Transverse colon (tissue), 4 donors: ENCODE data around the gene GRAMD1B.

Source experiments
- EP300 ChIP-seq: sonication (generic); formaldehyde crosslinking; IDR thresholded peaks from one replicate; pipeline ENCODE4 v1.6.1; 2017; ENCODE audit warnings: antibody characterized with exemption, low read depth
- POLR2A ChIP-seq: fragments of 450-650 bp; IDR thresholded peaks from one replicate; pipeline ENCODE4 v1.6.1; 2016; ENCODE audit warnings: antibody characterized with exemption, mild to moderate bottlenecking, moderate library complexity
- POLR2AphosphoS5 ChIP-seq, 3 donors: sonication (generic); formaldehyde crosslinking; IDR thresholded peaks; one replicate each; pipeline ENCODE4 v1.6.1; 2016; ENCODE audit warnings: antibody characterized with exemption in 3 of 3
- TF ChIP-seq, protein P1 (sequence below), 5 experiments: fragments of 200-600 bp in 3 of 5; fragments of 450-650 bp in 2 of 5; sonication (generic) in 3 of 5; IDR thresholded peaks; 1 replicate in 2 of 5; 2 replicates in 3 of 5; pipeline ENCODE4 v1.5.1; 2016 to 2017; ENCODE audit warnings: antibody characterized with exemption in 5 of 5, inconsistent platforms in 3 of 5, mild to moderate bottlenecking in 2 of 5, moderate library complexity in 1 of 5

DNA sequence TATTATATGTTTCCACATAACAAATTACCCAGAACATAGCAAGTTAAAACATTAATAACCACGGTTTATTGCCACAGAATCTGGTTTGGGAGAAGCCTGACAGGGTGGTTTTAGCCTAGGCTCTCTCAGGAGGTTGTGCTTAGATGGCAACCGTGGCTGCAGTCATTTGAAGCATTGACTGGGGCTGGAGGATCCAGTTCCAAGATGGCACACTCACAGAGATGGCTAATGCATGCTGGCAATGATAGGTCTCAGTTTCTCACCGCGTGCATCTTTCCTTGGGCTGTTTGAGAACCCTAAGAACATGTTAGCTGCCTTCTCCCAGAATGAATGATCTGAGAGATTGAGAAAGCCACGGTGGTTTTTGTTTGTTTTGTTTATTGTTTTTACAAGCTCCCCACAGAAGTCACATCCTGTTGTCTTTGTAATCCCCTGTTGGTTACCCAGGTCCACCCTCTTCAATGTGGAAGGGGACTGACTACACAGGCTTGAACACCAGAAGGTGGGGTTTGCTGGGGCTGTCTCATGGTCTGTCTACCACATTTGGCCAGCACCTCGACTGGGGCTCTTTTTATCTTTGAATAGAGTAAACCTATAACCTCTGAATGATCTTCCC, 36.6 kb upstream of the GRAMD1B start:
- TF ChIP-seq POLR2A (no peak), POLR2AphosphoS5 (IDR thresholded peaks at IDR 0.05) (no peak), EP300 (no peak)
- TF ChIP-seq, protein P1, sequence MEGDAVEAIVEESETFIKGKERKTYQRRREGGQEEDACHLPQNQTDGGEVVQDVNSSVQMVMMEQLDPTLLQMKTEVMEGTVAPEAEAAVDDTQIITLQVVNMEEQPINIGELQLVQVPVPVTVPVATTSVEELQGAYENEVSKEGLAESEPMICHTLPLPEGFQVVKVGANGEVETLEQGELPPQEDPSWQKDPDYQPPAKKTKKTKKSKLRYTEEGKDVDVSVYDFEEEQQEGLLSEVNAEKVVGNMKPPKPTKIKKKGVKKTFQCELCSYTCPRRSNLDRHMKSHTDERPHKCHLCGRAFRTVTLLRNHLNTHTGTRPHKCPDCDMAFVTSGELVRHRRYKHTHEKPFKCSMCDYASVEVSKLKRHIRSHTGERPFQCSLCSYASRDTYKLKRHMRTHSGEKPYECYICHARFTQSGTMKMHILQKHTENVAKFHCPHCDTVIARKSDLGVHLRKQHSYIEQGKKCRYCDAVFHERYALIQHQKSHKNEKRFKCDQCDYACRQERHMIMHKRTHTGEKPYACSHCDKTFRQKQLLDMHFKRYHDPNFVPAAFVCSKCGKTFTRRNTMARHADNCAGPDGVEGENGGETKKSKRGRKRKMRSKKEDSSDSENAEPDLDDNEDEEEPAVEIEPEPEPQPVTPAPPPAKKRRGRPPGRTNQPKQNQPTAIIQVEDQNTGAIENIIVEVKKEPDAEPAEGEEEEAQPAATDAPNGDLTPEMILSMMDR (IDR thresholded peaks at IDR 0.05) = no peak
